PFSK-1 (cell line): ENCODE data around the gene FAM209A.

Experiments
- FOXP2 ChIP-seq: optimal IDR thresholded peaks from 2 replicates; pipeline ENCODE3; 2011; ENCODE audit warnings: borderline replicate concordance, control low read depth, inconsistent platforms; ENCODE audit not compliant: insufficient read depth; ENCODE audit errors: extremely low read length, extremely low read depth
- POLR2AphosphoS5 ChIP-seq: IDR thresholded peaks from 2 replicates; pipeline ENCODE4 v1.6.1; 2012; ENCODE audit warnings: low read depth, mild to moderate bottlenecking, control low read depth, low read length, moderate library complexity
- SIN3A ChIP-seq: IDR thresholded peaks from 2 replicates; pipeline ENCODE4 v1.6.1; 2012; ENCODE audit warnings: mild to moderate bottlenecking, low read length, moderate library complexity, borderline replicate concordance; ENCODE audit not compliant: insufficient read depth
- TAF1 ChIP-seq: IDR thresholded peaks from 2 replicates; pipeline ENCODE4 v1.6.1; 2012; ENCODE audit warnings: low read length, control low read depth, borderline replicate concordance; ENCODE audit not compliant: insufficient read depth
- TF ChIP-seq, protein P1 (sequence below), 2 experiments: IDR thresholded peaks; 2 replicates each; pipeline versions ENCODE4 v1.6.1 to v1.8.0; 2011 to 2012; ENCODE audit warnings: low read depth in 2 of 2, low read length in 2 of 2, control low read depth in 1 of 2, inconsistent platforms in 1 of 2, mild to moderate bottlenecking in 1 of 2, moderate library complexity in 1 of 2; ENCODE audit not compliant: insufficient read depth in 1 of 2

DNA sequence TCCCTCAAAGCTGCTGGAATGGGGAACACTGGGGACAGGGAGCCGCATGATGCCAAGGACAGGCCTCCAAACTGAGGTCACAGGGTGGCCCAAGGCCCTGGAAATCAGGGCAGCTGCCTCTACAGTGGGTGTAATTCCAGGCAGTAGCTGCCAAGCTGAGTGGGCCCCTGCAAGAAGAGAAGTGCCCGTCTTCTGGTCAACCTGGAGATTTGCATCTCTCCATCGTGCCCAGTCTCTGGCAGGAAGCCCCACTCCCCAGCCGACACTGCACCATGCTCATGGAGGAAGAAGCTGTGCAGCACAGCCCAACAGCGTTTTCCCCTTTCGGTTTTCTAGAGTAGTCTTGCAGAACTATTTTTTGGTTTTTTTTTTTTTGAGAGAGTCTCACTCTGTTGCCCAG, 2.2 kb upstream of the FAM209A start:
- TF ChIP-seq POLR2AphosphoS5: no peak
- no peak for TF ChIP-seq TAF1
- TF ChIP-seq, protein P1, sequence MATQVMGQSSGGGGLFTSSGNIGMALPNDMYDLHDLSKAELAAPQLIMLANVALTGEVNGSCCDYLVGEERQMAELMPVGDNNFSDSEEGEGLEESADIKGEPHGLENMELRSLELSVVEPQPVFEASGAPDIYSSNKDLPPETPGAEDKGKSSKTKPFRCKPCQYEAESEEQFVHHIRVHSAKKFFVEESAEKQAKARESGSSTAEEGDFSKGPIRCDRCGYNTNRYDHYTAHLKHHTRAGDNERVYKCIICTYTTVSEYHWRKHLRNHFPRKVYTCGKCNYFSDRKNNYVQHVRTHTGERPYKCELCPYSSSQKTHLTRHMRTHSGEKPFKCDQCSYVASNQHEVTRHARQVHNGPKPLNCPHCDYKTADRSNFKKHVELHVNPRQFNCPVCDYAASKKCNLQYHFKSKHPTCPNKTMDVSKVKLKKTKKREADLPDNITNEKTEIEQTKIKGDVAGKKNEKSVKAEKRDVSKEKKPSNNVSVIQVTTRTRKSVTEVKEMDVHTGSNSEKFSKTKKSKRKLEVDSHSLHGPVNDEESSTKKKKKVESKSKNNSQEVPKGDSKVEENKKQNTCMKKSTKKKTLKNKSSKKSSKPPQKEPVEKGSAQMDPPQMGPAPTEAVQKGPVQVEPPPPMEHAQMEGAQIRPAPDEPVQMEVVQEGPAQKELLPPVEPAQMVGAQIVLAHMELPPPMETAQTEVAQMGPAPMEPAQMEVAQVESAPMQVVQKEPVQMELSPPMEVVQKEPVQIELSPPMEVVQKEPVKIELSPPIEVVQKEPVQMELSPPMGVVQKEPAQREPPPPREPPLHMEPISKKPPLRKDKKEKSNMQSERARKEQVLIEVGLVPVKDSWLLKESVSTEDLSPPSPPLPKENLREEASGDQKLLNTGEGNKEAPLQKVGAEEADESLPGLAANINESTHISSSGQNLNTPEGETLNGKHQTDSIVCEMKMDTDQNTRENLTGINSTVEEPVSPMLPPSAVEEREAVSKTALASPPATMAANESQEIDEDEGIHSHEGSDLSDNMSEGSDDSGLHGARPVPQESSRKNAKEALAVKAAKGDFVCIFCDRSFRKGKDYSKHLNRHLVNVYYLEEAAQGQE (IDR thresholded peaks at IDR 0.05; ENCODE audit: insufficient read depth in 1 of 2, low read depth in 2 of 2, low read length in 2 of 2): no peak
- TF ChIP-seq FOXP2: no peak
- no peak for TF ChIP-seq SIN3A
